ENCODE measurements around the gene PPIF. TPM values are rescaled to one million over a fixed set of nuclear protein-coding genes. Genes with fewer than 3 reads are reported as not detected.

PPIF gene
- total RNA-seq, 1 experiment from 2014 or later: 133 TPM

GRCh38 chr10:79378383-79378646 is 31.0 kb downstream of the PPIF start:
- Mint-ChIP-seq H3K27ac (ENCODE audit: unreplicated experiment) (no peak overlapping the region), H3K36me3 (ENCODE audit: insufficient read depth, unreplicated experiment) (no peaks in the 10 kb centered on the region), H3K4me1 (ENCODE audit: low read depth, unreplicated experiment) (no peaks in the 10 kb centered on the region), H3K4me3 (ENCODE audit: unreplicated experiment) (no peak overlapping the region), H3K27me3 (ENCODE audit: insufficient read depth, unreplicated experiment) (no peaks in the 10 kb centered on the region), H3K9me3 (ENCODE audit: unreplicated experiment) (no peaks in the 10 kb centered on the region)
- no peak for DNase-seq
- H3K36me3 ChIP-seq (ENCODE audit: control insufficient read depth, insufficient read depth, low read length): no peaks in the 10 kb centered on the region
- no peak overlapping the region for H3K4me3 ChIP-seq (ENCODE audit: low read depth, low read length)
- no TSS peak for BruUV-seq (replicated peaks)
- no peaks in the 10 kb centered on the region for H3K27me3 ChIP-seq (replicated peaks; ENCODE audit: control insufficient read depth, insufficient read depth, low read length)
- CTCF ChIA-PET: no interaction called here
- TF ChIP-seq CTCF (IDR thresholded peaks at IDR 0.05; ENCODE audit: insufficient read depth in 1 of 2, low read depth in 1 of 2, low read length in 1 of 2, severe bottlenecking in 1 of 2, unreplicated experiment in 1 of 2): no peak
- no peaks in the 10 kb centered on the region for H3K4me1 ChIP-seq
- POLR2A ChIA-PET: no interaction called here
- intact Hi-C loops (cut with micrococcal nuclease; ENCODE audit: unreplicated experiment): no loop called here
- no peaks in the 10 kb centered on the region for H3K9me3 ChIP-seq

GRCh38 chr10:79378647-79379511 is 31.6 kb downstream of the PPIF start:
- no TSS peak for BruUV-seq (replicated peaks)
- TF ChIP-seq CTCF (IDR thresholded peaks at IDR 0.05; ENCODE audit: insufficient read depth in 1 of 2, low read depth in 1 of 2, low read length in 1 of 2, severe bottlenecking in 1 of 2, unreplicated experiment in 1 of 2): no peak
- Mint-ChIP-seq H3K27ac (ENCODE audit: unreplicated experiment) (no peak overlapping the region), H3K4me3 (ENCODE audit: unreplicated experiment) (no peak overlapping the region), H3K27me3 (ENCODE audit: insufficient read depth, unreplicated experiment) (no peaks in the 10 kb centered on the region), H3K4me1 (ENCODE audit: low read depth, unreplicated experiment) (no peaks in the 10 kb centered on the region), H3K36me3 (ENCODE audit: insufficient read depth, unreplicated experiment) (no peaks in the 10 kb centered on the region), H3K9me3 (ENCODE audit: unreplicated experiment) (no peaks in the 10 kb centered on the region)
- ChIA-PET CTCF (interaction anchor here (0.6 kb wide), 1 partner anchor 19 kb away, joined by 3 read pairs; no protein-coding TSS in a partner anchor), POLR2A (no interaction called here)
- Histone ChIP-seq H3K4me3 (ENCODE audit: low read depth, low read length) (no peak overlapping the region), H3K27me3 (replicated peaks; ENCODE audit: control insufficient read depth, insufficient read depth, low read length) (no peaks in the 10 kb centered on the region), H3K4me1 (no peaks in the 10 kb centered on the region), H3K9me3 (no peaks in the 10 kb centered on the region), H3K36me3 (ENCODE audit: control insufficient read depth, insufficient read depth, low read length) (no peaks in the 10 kb centered on the region)
- intact Hi-C loops (cut with micrococcal nuclease; ENCODE audit: unreplicated experiment): no loop called here
- peak in 1 of 2 experiments; percentile 28 for DNase-seq

- TF ChIP-seq CTCF (IDR thresholded peaks at IDR 0.05; ENCODE audit: insufficient read depth in 1 of 2, low read depth in 1 of 2, low read length in 1 of 2, severe bottlenecking in 1 of 2, unreplicated experiment in 1 of 2): no peak
- no peaks in the 10 kb centered on the region for H3K9me3 ChIP-seq
- DNase-seq: no peak
- intact Hi-C loops (cut with micrococcal nuclease; ENCODE audit: unreplicated experiment): no loop called here
- H3K4me1 Mint-ChIP-seq (ENCODE audit: low read depth, unreplicated experiment): no peaks in the 10 kb centered on the region
- H3K27me3 Mint-ChIP-seq (ENCODE audit: insufficient read depth, unreplicated experiment): no peaks in the 10 kb centered on the region
- no peaks in the 10 kb centered on the region for H3K36me3 Mint-ChIP-seq (ENCODE audit: insufficient read depth, unreplicated experiment)
- ChIA-PET POLR2A (no interaction called here), CTCF (no interaction called here)
- H3K27me3 ChIP-seq (replicated peaks; ENCODE audit: control insufficient read depth, insufficient read depth, low read length): no peaks in the 10 kb centered on the region
- BruUV-seq (replicated peaks): no TSS peak
- H3K27ac Mint-ChIP-seq (ENCODE audit: unreplicated experiment): no peak overlapping the region
- no peak overlapping the region for H3K4me3 Mint-ChIP-seq (ENCODE audit: unreplicated experiment)
- H3K4me3 ChIP-seq (ENCODE audit: low read depth, low read length): no peak overlapping the region
- H3K4me1 ChIP-seq: no peaks in the 10 kb centered on the region
- H3K9me3 Mint-ChIP-seq (ENCODE audit: unreplicated experiment): no peaks in the 10 kb centered on the region
- no peaks in the 10 kb centered on the region for H3K36me3 ChIP-seq (ENCODE audit: control insufficient read depth, insufficient read depth, low read length)
Observed at GRCh38 chr10:79379512-79380124, 32.3 kb downstream of the PPIF start.
